ENCODE measurements around the gene ALDOB.

GRCh38 chr9:101437806-101438232, 2.2 kb upstream of the ALDOB start:
- TF ChIP-seq CTCF (IDR thresholded peaks at IDR 0.05 in 4 of 5, conservative IDR thresholded peaks at IDR 0.05 in 1 of 5) (no peak), POLR2A (IDR thresholded peaks at IDR 0.05) (no peak)

All from gastrocnemius medialis (tissue), 4 donors.